ENCODE data around the gene EYS. TPM values are rescaled to one million over a fixed set of nuclear protein-coding genes. Genes with fewer than 3 reads are reported as not detected.

The EYS gene
- total RNA-seq, 1 donor from 2014 or later, result not detected

GRCh38 chr6:64664480-64664879 is 1042.5 kb downstream of the EYS start:
- intact Hi-C loops (cut with micrococcal nuclease), result no loop called here

- intact Hi-C loops (cut with micrococcal nuclease), result no loop called here
Measured at GRCh38 chr6:64644024-64644423, 1063.0 kb downstream of the EYS start.

GRCh38 chr6:64630901-64631300 is 1076.1 kb downstream of the EYS start:
- intact Hi-C loops (cut with micrococcal nuclease), result no loop called here

GRCh38 chr6:64622944-64623343 is 1084.1 kb downstream of the EYS start:
- intact Hi-C loops (cut with micrococcal nuclease), result no loop called here

- intact Hi-C loops (cut with micrococcal nuclease), result no loop called here
Measured at GRCh38 chr6:64602993-64603392, 1104.0 kb downstream of the EYS start.

GRCh38 chr6:64591676-64592036 is 1115.4 kb downstream of the EYS start:
- intact Hi-C loops (cut with micrococcal nuclease), result no loop called here

- intact Hi-C loops (cut with micrococcal nuclease), result no loop called here
Measured at GRCh38 chr6:64590965-64591675, 1115.9 kb downstream of the EYS start.

- intact Hi-C loops (cut with micrococcal nuclease), result no loop called here
Measured at GRCh38 chr6:64589961-64590360, 1117.1 kb downstream of the EYS start.

GRCh38 chr6:64580346-64580745 is 1126.7 kb downstream of the EYS start:
- intact Hi-C loops (cut with micrococcal nuclease), result no loop called here

- intact Hi-C loops (cut with micrococcal nuclease), result no loop called here
Measured at GRCh38 chr6:64553249-64553786, 1153.7 kb downstream of the EYS start.

GRCh38 chr6:64547594-64548268 is 1159.3 kb downstream of the EYS start:
- intact Hi-C loops (cut with micrococcal nuclease), result no loop called here

- intact Hi-C loops (cut with micrococcal nuclease), result no loop called here
Measured at GRCh38 chr6:64539917-64540316, 1167.1 kb downstream of the EYS start.

GRCh38 chr6:64538722-64539121 is 1168.3 kb downstream of the EYS start:
- intact Hi-C loops (cut with micrococcal nuclease), result no loop called here

GRCh38 chr6:64527899-64528298 is 1179.1 kb downstream of the EYS start:
- intact Hi-C loops (cut with micrococcal nuclease), result no loop called here

- intact Hi-C loops (cut with micrococcal nuclease), result no loop called here
Measured at GRCh38 chr6:64522859-64523258, 1184.2 kb downstream of the EYS start.

GRCh38 chr6:64520050-64520449 is 1187.0 kb downstream of the EYS start:
- intact Hi-C loops (cut with micrococcal nuclease), result no loop called here

- intact Hi-C loops (cut with micrococcal nuclease), result no loop called here
Measured at GRCh38 chr6:64516393-64516792, 1190.6 kb downstream of the EYS start.

- intact Hi-C loops (cut with micrococcal nuclease), result no loop called here
Measured at GRCh38 chr6:64507661-64508060, 1199.4 kb downstream of the EYS start.

- intact Hi-C loops (cut with micrococcal nuclease), result no loop called here
Measured at GRCh38 chr6:64505312-64505711, 1201.7 kb downstream of the EYS start.

GRCh38 chr6:64504503-64504902 is 1202.5 kb downstream of the EYS start:
- intact Hi-C loops (cut with micrococcal nuclease), result no loop called here

- intact Hi-C loops (cut with micrococcal nuclease), result no loop called here
Measured at GRCh38 chr6:64502801-64503200, 1204.2 kb downstream of the EYS start.

GRCh38 chr6:64497634-64498033 is 1209.4 kb downstream of the EYS start:
- intact Hi-C loops (cut with micrococcal nuclease), result no loop called here

GRCh38 chr6:64489763-64490162 is 1217.3 kb downstream of the EYS start:
- intact Hi-C loops (cut with micrococcal nuclease), result no loop called here
